OCI-LY7 (cell line): ENCODE measurements around the gene SFSWAP.

Experiments
- CTCF ChIP-seq: fragments of 200-600 bp; sonication (generic); conservative IDR thresholded peaks from 2 replicates; pipeline ENCODE4 v1.5.1; 2014; ENCODE audit warnings: mild to moderate bottlenecking, antibody characterized with exemption, low read length, moderate library complexity, mixed read lengths
- EZH2phosphoT487 ChIP-seq: fragments of 200-600 bp; sonication (generic); IDR thresholded peaks from 2 replicates; pipeline ENCODE4 v1.6.1; 2018; ENCODE audit warnings: low read depth, borderline replicate concordance, mild to moderate bottlenecking, mixed run types, antibody characterized with exemption, low read length, moderate library complexity, mixed read lengths

GRCh38 chr12:131818821-131819585 is 108.1 kb downstream of the SFSWAP start:
- no peak for TF ChIP-seq CTCF
- TF ChIP-seq EZH2phosphoT487 = no peak
